Activated T-cell treated with anti-CD3 and anti-CD28 coated beads for 1 hour (primary cell): ENCODE results near the gene AKAP13.

Experiments
- DNase-seq: peaks from one replicate; pipeline ENCODE4 v3.0.0-alpha.2; 2020; ENCODE audit warnings: low read depth

AKAP13 gene

DNA sequence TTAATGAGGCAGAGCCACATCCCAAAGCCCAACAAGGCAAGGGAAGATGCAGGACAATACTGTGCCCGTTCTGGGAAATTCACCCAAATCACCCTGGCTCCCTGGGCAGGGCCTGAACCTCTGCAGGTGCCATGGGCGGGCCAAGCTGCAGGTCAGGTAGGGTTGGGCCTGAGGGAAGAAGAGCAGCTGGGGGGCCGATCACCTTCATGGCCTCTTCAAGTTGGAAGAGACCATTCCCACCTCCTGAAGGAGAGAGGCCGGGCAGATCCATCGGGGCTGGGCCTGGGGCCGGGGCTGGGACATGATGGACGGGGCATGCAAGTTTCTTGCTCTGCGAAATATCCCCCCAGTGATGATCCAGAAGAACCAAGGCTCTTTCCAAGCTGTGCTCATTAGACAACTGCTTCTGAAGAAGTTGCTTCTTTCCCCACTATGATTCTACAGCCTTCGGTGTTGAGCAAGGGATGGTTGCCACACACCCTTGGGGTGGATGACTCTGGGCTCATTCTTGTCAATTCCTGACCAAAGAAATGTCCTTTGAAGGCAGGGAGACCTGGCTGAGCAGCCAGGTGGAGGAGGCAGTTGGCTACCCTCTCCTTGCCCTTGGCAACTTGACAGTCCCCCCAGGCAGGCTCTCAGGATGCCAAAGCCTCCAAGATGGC lies 376.1 kb downstream of the AKAP13 start:
- no peak for DNase-seq

DNA sequence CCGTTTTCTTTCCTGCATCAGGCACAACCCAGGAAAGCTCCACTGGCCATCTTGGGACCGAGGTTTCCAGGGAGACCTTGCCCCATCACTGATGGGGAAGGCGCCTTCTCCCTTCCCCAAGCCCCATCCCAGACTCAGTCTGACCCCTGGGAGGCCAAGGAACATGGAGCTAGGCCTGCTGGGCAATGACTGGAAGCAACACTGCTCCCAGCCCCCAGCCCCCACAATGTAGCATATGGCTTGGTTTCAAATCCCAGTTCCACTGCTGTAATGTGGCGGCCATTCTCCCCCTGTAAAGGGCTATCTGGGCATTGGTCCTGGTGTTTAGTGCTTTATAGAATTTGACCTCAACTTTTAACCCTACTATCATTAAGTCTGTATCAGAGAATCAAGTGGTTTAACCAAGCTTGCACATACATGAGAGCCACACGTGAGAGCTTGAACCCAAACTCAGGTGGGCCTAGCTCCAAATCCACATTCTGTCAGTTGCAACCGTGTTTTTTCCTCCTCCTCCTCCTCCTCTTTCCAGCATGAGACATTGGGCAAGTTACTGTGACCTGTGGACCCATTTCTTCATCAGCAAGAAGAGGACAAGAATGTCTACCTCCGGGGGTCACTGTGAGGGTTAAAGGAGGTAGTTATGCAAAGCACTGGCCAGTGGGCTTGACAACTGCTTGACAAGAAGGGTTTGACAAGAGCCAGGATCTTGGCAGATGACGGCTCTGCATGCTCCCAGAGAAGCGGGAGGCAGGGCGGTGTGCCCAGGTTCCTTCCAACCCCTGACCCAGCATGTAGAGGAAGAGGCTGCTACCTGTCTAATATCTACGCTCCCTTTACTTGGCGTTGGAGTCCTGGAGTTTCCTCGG lies 376.9 kb downstream of the AKAP13 start:
- no peak for DNase-seq

DNA sequence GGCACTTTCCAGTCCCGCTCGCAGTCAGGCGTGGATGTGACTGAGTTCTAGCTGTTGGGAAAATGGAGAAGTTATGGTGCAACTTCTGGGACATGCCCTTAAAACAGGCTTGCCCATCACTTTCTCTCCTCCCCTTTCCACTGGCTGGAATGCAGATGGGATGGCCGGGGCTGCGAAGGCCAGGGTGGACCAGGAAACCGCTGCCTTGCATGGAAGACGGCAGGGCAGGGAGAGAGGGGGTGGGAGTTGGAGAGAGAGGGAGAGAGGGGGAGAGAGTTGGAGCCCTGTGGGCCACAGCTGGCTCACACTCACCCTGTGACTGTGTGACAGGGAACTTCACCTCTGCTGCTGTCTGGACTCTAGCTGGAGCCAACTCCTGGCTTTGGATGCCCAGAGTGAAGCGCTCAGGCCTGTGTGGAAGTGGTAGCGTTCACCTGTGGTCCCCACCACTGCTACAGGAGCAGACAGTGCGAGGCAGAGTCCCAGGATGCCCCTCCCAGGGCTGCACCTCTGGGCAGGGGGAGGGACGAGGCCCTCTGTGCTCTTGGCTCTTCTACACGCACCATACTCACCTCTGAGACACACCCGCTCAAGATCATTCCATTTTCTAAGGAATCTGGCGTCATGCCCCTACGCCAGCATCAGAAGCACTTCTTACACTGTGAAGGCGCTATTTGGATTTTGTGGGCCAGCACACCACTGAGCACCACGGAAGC lies 377.7 kb downstream of the AKAP13 start:
- no peak for DNase-seq

DNA sequence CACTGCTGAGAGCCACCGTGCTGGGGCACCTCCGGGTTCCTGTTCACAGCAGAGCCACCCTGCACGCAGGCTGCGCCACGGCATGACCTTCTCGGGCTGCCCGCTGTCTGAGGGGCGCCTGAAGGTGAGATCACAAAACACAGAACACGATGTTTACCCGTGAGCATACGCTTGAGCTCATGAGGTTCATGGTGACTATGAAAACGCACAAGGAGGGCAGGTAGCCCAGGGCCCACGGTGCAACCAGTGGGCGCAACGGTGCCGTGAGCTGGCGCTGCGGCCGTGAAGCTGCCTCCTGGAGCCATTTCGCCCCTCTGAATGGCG lies 378.2 kb downstream of the AKAP13 start:
- DNase-seq: no peak

DNA sequence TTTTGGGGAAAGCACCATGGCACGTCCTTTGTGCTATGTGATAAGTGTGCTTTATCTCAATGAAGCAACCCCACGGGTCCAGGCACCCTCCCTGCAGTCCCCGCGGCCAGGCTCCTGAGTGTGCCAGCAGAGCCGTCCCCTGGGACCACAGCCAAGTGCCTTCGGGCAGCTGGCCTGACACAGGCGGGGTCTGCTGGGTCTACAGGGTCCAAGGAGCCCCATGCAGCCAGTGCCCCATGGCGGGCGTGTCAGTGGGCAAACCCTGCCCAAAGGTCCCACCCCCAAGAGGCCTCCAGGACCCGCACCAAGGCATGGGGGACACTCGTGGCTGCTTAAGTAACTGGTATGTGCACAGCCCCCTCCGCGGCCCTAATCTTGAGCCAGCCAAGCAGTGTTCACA lies 379.0 kb downstream of the AKAP13 start:
- DNase-seq: no peak

DNA sequence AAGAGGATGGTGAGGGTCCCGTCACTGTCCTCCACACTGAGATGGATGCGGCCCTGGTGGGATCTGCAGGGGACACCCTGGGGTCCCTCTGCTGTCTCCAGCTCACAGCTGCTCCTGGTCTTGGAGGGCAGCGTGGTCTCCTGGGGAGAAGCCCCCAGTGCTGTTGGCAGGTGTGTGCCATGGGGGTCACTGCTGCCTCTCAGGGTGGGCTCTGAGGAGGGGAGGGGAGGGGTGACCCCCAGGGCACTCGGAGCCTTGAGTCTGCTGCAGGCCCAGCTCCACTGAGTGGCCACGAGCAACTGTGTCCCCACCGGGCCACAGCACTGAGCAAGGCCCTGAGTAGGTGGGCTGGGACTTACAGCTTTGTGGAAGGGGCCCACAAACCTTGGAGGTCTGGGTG lies 379.6 kb downstream of the AKAP13 start:
- no peak for DNase-seq

DNA sequence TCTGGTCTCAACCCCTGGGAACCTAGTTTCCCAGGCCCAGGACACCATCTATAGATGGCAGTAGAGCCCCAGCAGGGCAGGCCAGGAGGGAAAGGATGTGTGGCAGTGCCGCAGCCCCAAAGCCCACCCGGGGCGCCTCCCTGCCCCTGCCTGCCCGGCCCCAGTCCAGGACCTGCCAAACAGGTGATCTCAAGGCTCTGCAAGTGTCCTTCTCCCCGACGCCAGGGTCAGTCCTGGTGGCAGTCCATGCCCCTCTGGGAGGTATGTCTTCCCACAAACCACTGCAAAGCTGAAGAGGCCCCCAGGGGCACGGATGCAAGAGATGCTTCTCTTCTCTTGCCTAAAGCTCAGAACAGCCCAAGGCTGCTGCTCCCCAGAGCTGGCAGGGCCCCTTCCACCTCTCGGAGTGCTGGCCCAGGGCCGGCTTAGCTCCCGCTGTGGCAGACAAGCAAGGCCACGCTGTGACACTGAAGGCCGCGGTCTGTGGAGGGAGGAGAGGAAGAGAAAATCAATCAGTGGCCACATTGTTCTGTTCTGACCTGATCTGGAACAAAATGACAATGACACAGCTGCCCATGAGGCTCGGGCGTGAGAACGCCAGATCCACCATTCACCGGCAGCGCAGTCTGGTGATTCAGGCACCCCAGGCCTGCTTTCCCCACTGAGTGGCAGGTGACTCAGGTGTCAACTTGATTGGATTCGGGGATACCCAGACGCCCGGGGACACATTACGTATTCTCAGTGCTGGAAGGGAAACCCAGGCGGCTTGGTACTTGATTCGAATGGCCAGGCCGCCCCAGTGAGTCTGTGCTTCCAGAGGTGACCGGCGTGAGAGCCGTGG lies 380.3 kb downstream of the AKAP13 start:
- DNase-seq: no peak

DNA sequence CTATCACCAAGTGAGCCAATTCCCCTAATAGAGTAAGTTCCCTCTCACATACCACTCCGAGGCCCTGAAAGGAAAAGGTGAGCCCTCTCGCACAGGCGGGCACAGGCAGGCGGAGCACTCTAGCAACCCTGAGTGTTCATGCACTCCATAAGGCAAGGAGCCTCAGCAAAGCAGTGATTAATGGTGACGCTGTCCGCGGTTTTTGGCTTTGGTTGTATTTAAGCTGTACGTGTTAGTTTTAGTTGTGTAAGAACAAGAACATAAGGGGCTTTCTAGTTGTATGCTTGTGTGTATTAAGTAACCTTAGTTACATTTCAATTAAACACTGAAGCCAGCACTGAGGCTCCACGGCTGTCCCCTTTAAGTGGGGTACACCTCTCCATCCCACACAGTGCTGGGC lies 381.2 kb downstream of the AKAP13 start:
- DNase-seq: no peak

DNA sequence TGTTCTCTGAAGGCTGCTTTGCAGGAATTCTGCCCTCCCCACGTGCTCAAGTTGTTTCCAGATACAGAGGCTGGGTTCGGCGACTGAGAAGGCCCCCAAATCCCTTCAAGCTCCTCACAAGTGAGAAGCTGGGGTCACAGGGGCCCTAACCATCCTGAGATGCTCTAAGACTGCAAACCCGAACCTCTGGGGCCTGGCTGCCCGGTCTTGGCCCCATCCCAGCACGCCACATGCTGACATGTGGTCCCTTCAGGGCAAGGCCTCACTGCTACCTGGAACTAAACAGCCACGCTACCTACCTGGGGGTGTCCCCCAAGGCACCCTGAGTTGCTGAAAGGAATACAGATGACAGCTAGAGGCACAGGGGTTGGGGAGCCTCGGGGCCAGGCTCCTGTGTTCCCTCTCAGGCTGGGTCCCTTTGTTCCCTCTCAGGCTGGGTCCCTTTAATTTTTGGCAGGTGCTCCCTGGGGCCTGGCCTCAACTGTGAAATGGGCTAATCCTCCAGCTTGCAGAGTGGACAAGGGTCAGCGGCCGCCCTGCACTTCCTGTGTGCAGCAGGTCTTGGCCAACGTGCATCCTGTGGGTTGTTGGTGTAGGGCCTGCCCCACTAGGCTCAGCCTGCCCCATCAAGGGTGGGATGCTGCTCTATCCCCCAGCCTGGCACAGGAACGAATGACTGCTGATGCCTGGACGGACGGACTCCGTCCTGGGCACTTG lies 381.8 kb downstream of the AKAP13 start:
- DNase-seq: no peak

DNA sequence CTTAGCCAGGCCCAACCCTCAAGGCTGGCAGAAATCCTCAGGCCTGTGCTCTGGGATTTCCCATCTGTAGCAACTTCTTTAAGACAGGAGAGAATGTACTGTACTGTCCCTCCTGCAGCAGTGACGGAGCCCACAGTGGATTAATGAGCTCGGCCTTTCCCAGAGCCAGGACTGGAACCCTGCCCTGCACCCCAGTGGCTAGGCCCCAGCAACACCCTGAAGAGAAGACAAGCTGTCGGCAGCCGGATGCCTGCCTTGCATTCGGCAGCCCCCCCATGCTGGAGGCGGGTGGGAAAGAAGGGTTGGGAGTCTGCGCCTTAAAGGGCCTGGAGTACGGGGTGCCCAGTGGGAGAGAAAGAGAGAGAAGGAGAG lies 382.3 kb downstream of the AKAP13 start:
- DNase-seq: no peak

DNA sequence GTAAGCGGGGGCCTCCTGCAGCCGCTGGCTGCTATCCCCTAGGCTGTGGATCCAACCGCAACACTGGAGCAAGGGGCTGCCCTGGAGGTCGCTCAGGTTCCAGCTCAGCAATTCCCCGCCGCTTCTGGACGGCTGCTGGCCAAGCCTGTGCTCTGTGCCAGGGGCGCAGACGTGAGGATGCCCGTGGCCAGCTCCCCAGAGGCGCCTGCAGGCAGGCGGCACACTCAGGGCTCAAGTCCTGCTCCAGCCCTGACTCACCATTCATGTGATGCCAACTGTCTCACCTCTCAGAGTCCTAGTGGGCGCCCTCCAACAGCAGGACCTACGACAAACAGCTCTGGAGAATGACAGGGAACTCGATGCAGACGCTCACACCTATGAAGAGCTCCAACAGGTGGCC lies 382.8 kb downstream of the AKAP13 start:
- no peak for DNase-seq

DNA sequence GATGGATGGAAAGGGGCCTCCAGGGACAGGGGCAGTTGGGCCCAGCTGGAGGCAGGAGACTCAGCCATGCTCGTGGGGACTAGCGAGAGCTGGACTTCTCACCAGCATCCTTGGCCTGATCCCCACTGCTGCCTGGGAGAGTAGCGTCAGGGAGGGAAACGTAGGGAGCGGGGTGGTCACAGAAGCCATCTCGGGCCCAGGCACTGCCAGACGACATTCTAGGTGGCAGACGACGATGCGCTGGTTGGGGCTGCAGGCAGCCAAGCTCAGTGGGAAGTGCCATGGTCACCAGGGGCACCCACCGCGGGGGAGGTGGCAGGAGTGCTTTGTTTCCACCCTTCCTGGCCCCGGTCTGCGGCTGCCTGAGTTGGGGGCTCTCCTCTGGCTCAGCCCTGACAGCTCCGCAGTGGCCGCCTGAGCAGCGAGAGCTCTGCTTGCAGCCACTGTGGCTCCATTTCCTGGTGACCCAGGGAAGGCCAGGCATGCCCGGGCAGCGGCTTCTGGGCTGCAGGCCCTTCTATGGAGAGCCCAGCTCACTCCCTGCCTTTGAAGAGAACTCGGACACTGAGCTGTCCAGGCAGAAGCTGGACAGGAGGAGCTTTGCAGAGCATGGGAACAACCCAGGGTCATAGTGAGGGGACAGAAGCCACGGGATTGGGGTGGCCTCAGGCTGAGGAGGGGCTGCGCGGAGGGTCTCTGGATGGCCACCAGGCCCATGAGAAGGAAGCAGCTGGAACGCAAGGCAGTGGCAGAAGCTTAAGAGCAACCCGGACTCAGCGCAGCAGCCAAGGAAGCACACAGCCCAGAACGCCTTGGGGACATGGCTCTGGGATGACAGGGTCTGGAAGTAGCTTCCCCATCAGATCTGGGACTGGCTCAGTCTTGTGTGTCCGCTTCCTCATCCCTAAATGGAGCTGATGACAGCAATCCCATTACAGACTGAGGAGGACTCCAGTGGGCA lies 383.6 kb downstream of the AKAP13 start:
- no peak for DNase-seq

DNA sequence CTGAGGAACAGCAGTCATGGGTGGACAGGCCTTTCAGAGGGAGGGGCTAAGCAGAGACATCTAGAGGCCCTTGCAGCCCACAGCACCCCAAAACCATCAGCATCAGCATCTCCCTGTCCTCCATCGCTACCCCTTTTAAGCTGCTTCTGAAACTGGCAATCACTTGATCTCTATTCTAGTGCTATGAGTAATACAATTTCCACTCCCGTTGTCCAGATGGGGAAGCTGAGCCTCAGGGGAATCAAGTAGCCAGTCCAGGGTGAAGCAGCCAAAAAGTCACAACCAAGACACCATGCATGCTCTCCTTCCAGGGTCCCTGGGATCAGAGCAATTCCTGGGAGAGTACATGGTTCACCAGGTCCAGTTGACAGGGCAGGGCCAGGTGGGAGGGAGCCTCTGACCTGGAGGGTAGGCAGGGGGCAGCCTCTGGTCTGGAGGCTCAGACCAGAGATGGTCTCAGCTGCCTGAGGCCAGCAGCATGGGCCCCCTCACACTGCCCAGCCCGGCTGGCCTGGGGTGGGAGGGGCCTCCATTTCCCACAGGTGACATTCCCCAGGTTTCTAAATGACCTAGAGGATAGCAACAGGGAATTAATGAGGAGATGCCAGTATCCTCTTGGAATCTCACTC lies 384.4 kb downstream of the AKAP13 start:
- no peak for DNase-seq

DNA sequence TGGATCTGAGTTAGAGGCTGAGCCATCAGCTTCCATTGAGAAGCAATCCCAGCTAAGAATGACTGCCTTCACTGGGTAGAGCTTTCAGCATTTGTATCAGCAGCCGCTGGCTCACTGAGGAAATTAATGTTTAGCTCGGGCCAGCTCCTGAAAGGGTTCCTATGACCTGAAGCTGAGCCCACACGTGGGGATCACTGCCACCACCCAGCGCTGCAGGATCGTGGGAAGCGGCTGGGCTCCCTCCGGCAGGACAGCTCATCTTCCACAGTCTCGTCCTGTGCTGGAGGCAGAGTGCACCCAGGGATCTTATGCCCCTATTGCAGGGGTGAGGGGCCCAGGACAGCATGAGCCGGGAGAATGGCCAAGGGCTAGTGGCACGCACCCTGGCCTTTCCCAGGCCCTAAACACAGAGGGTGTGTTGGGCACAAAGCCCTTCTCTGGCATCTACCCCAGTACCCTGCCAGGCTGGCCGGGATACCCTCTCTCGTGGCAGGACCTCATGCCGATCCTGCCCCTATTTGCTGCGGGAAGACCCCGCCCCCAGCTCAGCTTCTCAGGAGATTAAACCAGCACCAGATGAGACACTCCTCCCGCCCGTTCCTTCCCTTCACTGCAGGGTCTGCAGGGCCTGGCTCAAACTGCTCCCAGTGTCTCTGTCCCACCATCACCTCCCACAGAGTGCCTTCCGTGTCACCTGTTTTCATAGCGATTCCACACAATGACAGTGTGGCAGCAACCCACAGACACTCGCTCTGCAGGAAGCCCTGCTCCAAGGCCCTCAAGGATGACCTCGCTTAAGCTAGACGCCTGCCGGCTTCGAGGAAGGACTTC lies 385.8 kb downstream of the AKAP13 start:
- DNase-seq: no peak

DNA sequence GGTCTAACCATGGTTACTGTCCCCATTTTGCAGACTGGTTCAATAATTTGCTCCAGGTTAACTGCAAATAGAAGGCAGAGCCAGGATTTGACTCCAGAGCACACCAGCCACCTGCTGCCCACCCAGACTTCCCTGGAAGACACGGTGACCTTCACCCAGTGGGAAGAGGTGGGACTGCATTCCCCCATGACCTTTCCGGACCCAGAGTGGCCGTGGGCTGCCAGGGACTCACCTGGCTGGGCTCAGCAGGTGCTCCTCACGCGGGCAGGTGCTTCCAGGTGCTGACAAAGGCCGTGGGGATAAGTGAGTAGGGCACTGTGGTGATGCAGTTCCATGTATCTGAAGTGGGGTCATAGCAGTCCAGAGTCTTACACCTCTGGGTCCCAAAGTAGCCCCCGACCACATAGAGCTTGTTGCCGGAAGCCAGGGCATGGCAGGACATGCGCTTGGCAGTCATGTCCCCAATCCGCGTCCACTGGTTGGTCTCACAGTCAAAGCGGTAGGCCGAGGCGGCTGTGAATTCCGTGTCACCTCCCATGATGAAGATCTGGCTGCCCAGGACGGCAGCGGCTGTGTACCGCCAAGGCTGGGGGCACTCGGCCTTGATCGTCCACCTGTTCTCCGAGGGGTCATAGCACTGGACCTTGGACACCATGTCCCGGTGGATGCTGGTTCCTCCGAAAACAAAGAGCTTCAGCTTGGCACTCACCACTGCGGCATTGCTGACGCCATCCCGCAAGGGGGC lies 387.6 kb downstream of the AKAP13 start:
- DNase-seq: no peak

DNA sequence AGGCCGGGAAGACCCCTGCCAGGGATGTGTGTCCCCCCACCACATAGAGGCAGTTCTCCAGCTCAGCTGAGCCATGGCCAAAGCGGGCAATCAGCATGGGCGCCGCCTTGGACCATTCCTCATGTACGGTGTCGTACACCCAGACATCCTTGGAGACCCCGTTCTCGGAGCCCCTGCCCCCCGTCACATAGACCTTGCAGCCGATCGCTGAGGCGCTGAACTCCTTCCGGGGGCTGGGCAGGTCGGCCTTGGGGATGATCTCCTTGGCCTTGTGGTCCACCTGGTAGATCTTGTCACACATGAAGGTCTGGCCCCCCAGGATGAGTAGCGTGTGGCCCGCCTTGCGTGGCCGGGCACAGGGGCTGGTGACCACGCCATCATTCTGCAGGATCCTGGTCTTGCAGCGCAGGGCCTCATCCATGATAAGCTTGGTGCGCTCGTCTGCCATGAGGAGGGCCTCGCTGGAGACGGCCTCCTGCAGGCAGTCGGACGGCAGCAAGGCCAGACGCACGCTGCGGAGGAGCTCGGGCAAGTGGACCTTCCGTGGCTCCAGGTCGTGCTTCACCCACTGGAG lies 388.3 kb downstream of the AKAP13 start:
- DNase-seq: no peak

DNA sequence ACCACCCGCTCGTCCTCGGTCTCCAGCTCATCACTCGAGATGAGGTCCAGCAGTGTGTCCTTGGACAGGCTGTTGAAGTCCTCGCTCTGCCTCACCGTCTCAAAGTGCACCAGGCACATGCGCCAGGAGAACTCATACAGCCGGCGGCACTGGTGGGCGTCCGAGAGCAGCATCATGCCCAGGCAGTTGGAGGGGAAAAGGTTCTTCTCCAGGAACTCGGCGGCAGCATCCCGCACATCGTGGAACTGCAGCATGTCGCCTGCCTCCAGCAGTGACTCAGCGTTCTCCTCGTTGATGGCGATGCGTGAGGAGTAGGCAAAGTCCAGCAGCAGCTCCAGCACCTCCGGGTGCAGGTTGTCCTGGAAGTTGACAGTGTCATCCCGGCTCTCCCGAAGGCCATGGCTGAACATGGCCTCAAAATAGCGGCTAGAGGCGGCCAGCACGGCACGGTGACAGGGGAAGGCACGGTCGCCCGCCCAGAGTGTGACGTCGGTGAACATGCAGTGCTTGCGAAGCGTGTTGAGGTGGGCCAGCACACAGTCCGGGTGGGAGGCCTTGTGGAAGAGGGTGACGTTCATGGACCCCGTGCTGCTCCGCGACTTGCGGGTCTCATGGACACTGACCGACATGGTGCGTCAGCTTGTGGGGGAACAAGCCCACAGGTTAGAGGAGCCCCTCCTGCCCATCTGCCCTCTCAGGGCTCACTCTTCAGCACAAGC lies 388.9 kb downstream of the AKAP13 start:
- DNase-seq: no peak
